NCI-H510A (cell line): ENCODE measurements around the gene PTER.
A peak's percentile ranks its signal among the peaks of the same experiment; 100 is the strongest.

Experiments
- DNase-seq: peaks from one replicate; lab custom pipeline; 2025; lab: John Stamatoyannopoulos, UW

PTER gene

GRCh38 chr10:16544099-16544498 lies 107.3 kb downstream of the PTER start:
- no peak for DNase-seq

GRCh38 chr10:16544591-16544990 lies 107.8 kb downstream of the PTER start:
- no peak for DNase-seq

- DNase-seq = peak; percentile 3
Measured at GRCh38 chr10:16545116-16545736, 108.4 kb downstream of the PTER start.

- DNase-seq = no peak
Measured at GRCh38 chr10:16547973-16548372, 111.2 kb downstream of the PTER start.

GRCh38 chr10:16559236-16559773 lies 122.5 kb downstream of the PTER start:
- DNase-seq = no peak

- DNase-seq = no peak
Measured at GRCh38 chr10:16562891-16563290, 126.1 kb downstream of the PTER start.
